Parathyroid adenoma (tissue), 2 donors: ENCODE data around the gene CLASP1.
"Not testable (repeated sequence)": the region's sequence is repeated elsewhere in the genome, so short reads cannot be mapped to it uniquely, and the experiment has no call there.

ENCODE experiments used
- H2AFZ ChIP-seq: fragments of 300-600 bp; sonication (generic); one replicate; pipeline ENCODE4 v1.7.0; 2017; ENCODE audit warnings: antibody characterized with exemption, mild to moderate bottlenecking
- H3K27ac ChIP-seq: fragments of 300-600 bp; sonication (generic); one replicate; pipeline ENCODE4 v1.7.0; 2017
- H3K27me3 ChIP-seq: fragments of 300-600 bp; sonication (generic); one replicate; pipeline ENCODE4 v1.7.0; 2017; ENCODE audit warnings: low read length; ENCODE audit not compliant: control insufficient read depth, insufficient read depth
- H3K36me3 ChIP-seq: fragments of 300-600 bp; sonication (generic); one replicate; pipeline ENCODE4 v1.7.0; 2017; ENCODE audit warnings: low read length; ENCODE audit not compliant: control insufficient read depth, insufficient read depth
- H3K4me1 ChIP-seq: fragments of 300-600 bp; sonication (generic); one replicate; pipeline ENCODE4 v1.7.0; 2017; ENCODE audit warnings: control low read depth
- H3K4me2 ChIP-seq: fragments of 300-600 bp; sonication (generic); one replicate; pipeline ENCODE4 v1.7.0; 2017; ENCODE audit warnings: low read length
- H3K4me3 ChIP-seq: fragments of 300-600 bp; sonication (generic); one replicate; pipeline ENCODE4 v1.7.0; 2017; ENCODE audit warnings: low read depth, low read length
- H3K79me2 ChIP-seq: fragments of 300-600 bp; sonication (generic); one replicate; pipeline ENCODE4 v1.7.0; 2017; ENCODE audit warnings: control low read depth
- H3K9ac ChIP-seq: fragments of 300-600 bp; sonication (generic); one replicate; pipeline ENCODE4 v1.7.0; 2017; ENCODE audit warnings: mild to moderate bottlenecking
- H3K9me3 ChIP-seq: fragments of 300-600 bp; sonication (generic); one replicate; pipeline ENCODE4 v1.7.0; 2017; ENCODE audit warnings: low read length; ENCODE audit not compliant: control insufficient read depth
- CTCF ChIP-seq: fragments of 300-600 bp; sonication (generic); IDR thresholded peaks from one replicate; pipeline ENCODE4 v1.7.0; 2017; ENCODE audit warnings: antibody characterized with exemption, mild to moderate bottlenecking
- donor health status: primary hyperparathyroidism.

Gene CLASP1

GRCh38 chr2:121386102-121386501 lies 263.2 kb downstream of the CLASP1 start:
- no peak overlapping the region for H3K9ac ChIP-seq

GRCh38 chr2:121382744-121383143 lies 266.5 kb downstream of the CLASP1 start:
- H3K4me2 ChIP-seq = no peak overlapping the region
- TF ChIP-seq CTCF = no peak
- no peak overlapping the region for H2AFZ ChIP-seq
- no peaks in the 10 kb centered on the region for H3K79me2 ChIP-seq
- no peak overlapping the region for H3K27ac ChIP-seq
- H3K4me3 ChIP-seq = no peak overlapping the region
- no peaks in the 10 kb centered on the region for H3K9me3 ChIP-seq
- no peaks in the 10 kb centered on the region for H3K36me3 ChIP-seq
- H3K27me3 ChIP-seq = no peaks in the 10 kb centered on the region
- no peaks in the 10 kb centered on the region for H3K4me1 ChIP-seq
- H3K9ac ChIP-seq = no peak overlapping the region

More at GRCh38 chr2:121386102-121386501, 263.2 kb downstream of the CLASP1 start:
- Histone ChIP-seq H3K4me3 (no peak overlapping the region), H3K4me1 (no peaks in the 10 kb centered on the region), H3K4me2 (no peak overlapping the region), H3K9me3 (no peaks in the 10 kb centered on the region), H3K79me2 (no peaks in the 10 kb centered on the region), H3K36me3 (no peaks in the 10 kb centered on the region), H2AFZ (no peak overlapping the region), H3K27me3 (no peaks in the 10 kb centered on the region), H3K27ac (no peak overlapping the region)
- no peak for TF ChIP-seq CTCF

GRCh38 chr2:121377646-121378045 lies 271.6 kb downstream of the CLASP1 start:
- no peak overlapping the region for H3K4me2 ChIP-seq
- H3K9me3 ChIP-seq = no peaks in the 10 kb centered on the region
- no peak overlapping the region for H3K4me3 ChIP-seq
- no peak overlapping the region for H3K27ac ChIP-seq
- no peaks in the 10 kb centered on the region for H3K27me3 ChIP-seq
- TF ChIP-seq CTCF = no peak
- peaks cover 2% of the 10 kb centered on the region for H3K79me2 ChIP-seq
- H2AFZ ChIP-seq = no peak overlapping the region
- H3K36me3 ChIP-seq = no peaks in the 10 kb centered on the region
- H3K4me1 ChIP-seq = no peaks in the 10 kb centered on the region
- H3K9ac ChIP-seq = no peak overlapping the region

DNA sequence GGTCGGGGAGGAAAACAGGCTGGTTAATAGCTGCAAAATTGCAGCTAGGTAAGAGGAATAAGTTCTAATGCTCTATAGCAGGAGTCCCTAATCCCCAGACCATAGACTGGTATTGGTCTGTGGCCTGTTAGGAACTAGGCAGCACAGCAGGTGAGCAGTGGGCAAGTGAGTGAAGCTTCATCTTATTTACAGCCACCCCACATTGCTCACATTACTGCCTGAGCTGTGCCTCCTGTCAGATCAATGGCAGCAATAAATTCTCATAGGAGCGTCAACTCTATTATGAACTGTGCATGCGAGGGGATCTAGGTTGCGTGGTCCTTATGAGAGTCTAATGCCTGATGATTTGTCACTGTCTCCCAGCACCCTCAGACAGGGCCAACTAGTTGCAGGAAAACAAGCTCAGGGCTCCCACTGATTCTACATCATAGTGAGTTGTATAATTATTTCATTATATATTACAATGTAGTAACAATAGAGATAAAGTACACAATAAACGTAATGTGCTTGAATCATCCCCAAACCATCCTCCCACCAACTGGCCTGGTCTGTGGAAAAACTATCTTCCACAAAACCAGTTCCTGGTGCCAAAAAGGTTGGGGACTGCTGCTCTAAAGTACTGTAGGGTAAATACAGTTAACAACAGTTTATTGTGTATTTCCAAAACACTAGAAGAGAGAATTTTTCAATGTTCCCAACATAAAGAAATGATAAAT lies 272.6 kb downstream of the CLASP1 start:
- no peaks in the 10 kb centered on the region for H3K27me3 ChIP-seq
- H3K4me2 ChIP-seq = no peak overlapping the region
- no peak overlapping the region for H2AFZ ChIP-seq
- no peak overlapping the region for H3K27ac ChIP-seq
- H3K79me2 ChIP-seq = peaks cover 2% of the 10 kb centered on the region
- H3K4me1 ChIP-seq = no peaks in the 10 kb centered on the region
- no peak for TF ChIP-seq CTCF
- H3K9ac ChIP-seq = no peak overlapping the region
- H3K36me3 ChIP-seq = no peaks in the 10 kb centered on the region
- H3K4me3 ChIP-seq = no peak overlapping the region
- H3K9me3 ChIP-seq = no peaks in the 10 kb centered on the region

DNA sequence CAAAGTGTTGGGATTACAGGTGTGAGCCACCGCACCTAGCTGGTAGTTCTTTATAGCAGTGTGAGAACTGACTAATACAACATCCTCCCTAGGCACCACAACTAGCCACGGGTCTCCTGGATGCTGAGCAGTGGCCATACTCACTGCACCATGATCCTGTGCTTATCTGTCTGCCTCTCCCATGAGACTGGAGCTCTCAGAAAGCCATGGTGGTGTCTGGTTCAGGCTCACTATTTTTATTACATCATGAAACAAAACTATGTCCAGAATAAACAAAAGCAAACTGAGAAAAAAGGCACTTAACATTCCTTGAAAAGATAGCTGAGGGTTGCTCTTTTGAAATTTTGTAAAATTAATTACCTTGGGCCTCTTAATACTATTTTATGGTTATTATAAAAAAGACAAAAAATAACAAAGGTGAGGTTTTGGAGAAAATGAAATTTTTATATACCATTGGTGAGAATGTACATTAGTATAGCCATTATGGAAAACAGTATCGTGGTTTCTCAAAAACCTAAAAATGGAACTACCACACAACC lies 273.6 kb downstream of the CLASP1 start:
- no peaks in the 10 kb centered on the region for H3K36me3 ChIP-seq
- H3K9me3 ChIP-seq = no peaks in the 10 kb centered on the region
- no peak overlapping the region for H3K9ac ChIP-seq
- no peak overlapping the region for H3K27ac ChIP-seq
- no peak overlapping the region for H3K4me3 ChIP-seq
- no peak for TF ChIP-seq CTCF
- H3K27me3 ChIP-seq = no peaks in the 10 kb centered on the region
- no peak overlapping the region for H3K4me2 ChIP-seq
- H3K79me2 ChIP-seq = peaks cover 2% of the 10 kb centered on the region
- no peak overlapping the region for H2AFZ ChIP-seq
- no peaks in the 10 kb centered on the region for H3K4me1 ChIP-seq

- not testable (repeated sequence) for H3K27me3 ChIP-seq, H3K4me2 ChIP-seq, H3K4me1 ChIP-seq, H2AFZ ChIP-seq, H3K79me2 ChIP-seq, H3K36me3 ChIP-seq, H3K4me3 ChIP-seq, H3K27ac ChIP-seq, H3K9me3 ChIP-seq, H3K9ac ChIP-seq
Observed at GRCh38 chr2:121374412-121375075, 274.7 kb downstream of the CLASP1 start.
